IPS-18a (cell line): ENCODE measurements around the gene PRPF31.
A peak's percentile ranks its signal among the peaks of the same experiment; 100 is the strongest.
"Not testable (repeated sequence)": the region's sequence is repeated elsewhere in the genome, so short reads cannot be mapped to it uniquely, and the experiment has no call there.

ENCODE experiments used
- H3K27ac ChIP-seq: one replicate; pipeline ENCODE4 v1.5.1; 2013; ENCODE audit warnings: low read length
- H3K27me3 ChIP-seq: one replicate; pipeline ENCODE4 v1.6.1; 2013; ENCODE audit warnings: mild to moderate bottlenecking, low read length; ENCODE audit not compliant: control insufficient read depth, insufficient read depth
- H3K36me3 ChIP-seq: one replicate; pipeline ENCODE4 v1.6.1; 2013; ENCODE audit warnings: low read depth, low read length; ENCODE audit not compliant: control insufficient read depth
- H3K4me1 ChIP-seq: one replicate; pipeline ENCODE4 v1.6.1; 2013; ENCODE audit warnings: low read depth, low read length; ENCODE audit not compliant: control insufficient read depth
- H3K4me3 ChIP-seq: one replicate; pipeline ENCODE4 v1.5.1; 2013; ENCODE audit warnings: low read length
- H3K9ac ChIP-seq: one replicate; pipeline ENCODE4 v1.6.1; 2013; ENCODE audit warnings: mild to moderate bottlenecking, low read length, moderate library complexity
- H3K9me3 ChIP-seq: one replicate; pipeline ENCODE4 v1.6.1; 2013; ENCODE audit warnings: low read depth, low read length; ENCODE audit not compliant: control insufficient read depth

Gene PRPF31, protein sequence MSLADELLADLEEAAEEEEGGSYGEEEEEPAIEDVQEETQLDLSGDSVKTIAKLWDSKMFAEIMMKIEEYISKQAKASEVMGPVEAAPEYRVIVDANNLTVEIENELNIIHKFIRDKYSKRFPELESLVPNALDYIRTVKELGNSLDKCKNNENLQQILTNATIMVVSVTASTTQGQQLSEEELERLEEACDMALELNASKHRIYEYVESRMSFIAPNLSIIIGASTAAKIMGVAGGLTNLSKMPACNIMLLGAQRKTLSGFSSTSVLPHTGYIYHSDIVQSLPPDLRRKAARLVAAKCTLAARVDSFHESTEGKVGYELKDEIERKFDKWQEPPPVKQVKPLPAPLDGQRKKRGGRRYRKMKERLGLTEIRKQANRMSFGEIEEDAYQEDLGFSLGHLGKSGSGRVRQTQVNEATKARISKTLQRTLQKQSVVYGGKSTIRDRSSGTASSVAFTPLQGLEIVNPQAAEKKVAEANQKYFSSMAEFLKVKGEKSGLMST

DNA sequence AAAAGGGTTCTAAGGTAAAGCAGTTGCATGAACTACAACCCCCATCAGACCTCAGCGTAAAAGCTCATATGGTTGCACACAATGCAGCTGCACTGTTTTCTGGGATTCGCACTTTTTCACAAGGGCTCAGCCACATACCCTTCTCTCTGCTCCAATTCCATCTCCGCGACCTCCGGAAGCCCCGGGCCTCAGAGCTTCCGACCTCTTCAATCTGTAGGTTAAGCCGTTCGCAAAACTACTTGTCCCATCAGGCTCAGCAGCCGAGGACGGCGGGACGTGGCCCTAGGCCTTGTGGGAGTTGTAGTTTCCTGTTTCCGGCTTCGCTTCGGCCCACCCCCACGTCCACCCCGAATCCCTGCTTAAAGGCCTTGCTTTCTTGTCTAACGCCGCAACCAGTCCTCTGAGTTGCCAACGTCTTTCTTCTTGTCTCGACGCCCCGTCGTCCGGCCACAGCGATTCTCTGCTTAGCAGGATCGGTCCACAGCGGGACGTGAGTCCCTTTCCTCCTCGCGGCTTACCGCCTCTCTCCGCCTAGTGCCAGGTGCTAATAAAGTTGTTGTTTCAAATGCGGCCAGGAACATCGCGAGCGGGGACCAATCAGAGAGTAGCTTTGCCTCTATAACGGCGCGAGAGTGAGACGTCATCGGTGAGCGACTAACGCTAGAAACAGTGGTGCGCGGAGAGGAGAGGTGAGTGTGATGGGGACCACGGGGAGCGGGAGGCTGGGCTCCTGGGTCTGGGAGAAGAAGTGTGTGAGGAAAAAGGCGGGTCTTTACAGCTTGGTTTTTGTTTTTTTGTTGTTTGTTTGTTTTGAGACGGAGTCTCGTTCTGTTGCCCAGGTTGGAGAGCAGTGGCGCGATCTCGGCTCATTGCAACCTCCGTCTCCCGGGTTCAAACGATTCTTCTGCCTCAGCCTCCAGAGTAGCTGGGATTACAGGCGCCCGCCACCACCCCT lies at the start of gene PRPF31, which contains the start of gene TFPT:
TSS of gene PRPF31 (plus strand) at position 646 of the 955 bp plus-strand sequence. CDS start 2,525 bp downstream, outside the sequence.
TSS of gene TFPT (minus strand) at position 549 of the 955 bp plus-strand sequence. CDS start at position 161, 388 bp downstream.
- Histone ChIP-seq H3K27me3 (no peaks in the 10 kb centered on the region), H3K27ac (peak within 1 kb of the TSS; percentile 83), H3K36me3 (peaks cover 26% of the 10 kb centered on the region), H3K4me3 (peak within 1 kb of the TSS; percentile 81), H3K9me3 (no peaks in the 10 kb centered on the region), H3K9ac (peak within 1 kb of the TSS; percentile 80), H3K4me1 (no peaks in the 10 kb centered on the region)

DNA sequence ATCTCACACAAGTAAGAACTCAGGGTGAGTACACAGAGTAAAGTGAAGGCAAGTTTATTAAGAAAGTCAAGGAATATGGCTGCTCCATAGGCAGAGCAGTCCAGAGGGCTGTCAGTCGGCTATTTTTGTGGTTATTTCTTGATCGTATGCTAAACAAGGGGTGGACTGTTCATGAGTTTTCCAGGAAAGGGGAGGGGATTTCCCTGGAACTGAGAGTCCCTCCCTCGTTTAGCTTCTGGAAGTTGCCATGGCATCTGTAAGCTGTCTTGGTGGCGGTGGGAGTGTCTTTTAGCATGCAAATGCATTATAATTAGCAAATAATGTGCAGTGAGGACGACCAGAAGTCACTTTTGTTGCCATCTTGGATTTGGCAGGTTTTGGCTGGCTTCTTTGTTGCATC lies 46.1 kb upstream of the PRPF31 start:
- no peaks in the 10 kb centered on the region for H3K36me3 ChIP-seq
- H3K4me3 ChIP-seq: no peak overlapping the region
- H3K4me1 ChIP-seq: no peaks in the 10 kb centered on the region

DNA sequence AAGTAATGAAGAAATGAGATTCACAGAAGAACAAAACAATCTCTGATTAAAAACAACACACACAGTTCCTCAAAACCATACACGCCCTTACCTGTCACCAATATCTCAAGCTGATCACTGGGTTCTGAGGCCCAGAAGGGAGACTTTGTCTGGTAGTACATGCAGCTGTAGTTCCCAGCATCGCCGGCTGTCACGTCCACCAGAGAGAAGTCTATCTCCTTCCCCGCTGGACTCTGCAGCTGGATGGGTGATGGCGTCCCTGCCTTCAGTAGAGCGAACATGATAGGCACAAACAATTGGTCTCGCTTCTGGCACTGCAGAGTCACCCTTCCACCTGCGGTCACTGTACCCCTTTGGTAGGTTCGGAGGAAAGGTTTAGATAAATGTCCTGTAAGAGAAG lies 41.7 kb upstream of the PRPF31 start:
- Histone ChIP-seq H3K27ac (no peak overlapping the region), H3K9ac (no peak overlapping the region), H3K4me3 (no peak overlapping the region), H3K36me3 (no peaks in the 10 kb centered on the region), H3K4me1 (no peaks in the 10 kb centered on the region), H3K27me3 (no peaks in the 10 kb centered on the region), H3K9me3 (no peaks in the 10 kb centered on the region)

More for the DNA sequence above, 46.1 kb upstream of the PRPF31 start:
- no peak overlapping the region for H3K27ac ChIP-seq
- H3K9me3 ChIP-seq: no peaks in the 10 kb centered on the region
- no peak overlapping the region for H3K9ac ChIP-seq
- H3K27me3 ChIP-seq: no peaks in the 10 kb centered on the region

DNA sequence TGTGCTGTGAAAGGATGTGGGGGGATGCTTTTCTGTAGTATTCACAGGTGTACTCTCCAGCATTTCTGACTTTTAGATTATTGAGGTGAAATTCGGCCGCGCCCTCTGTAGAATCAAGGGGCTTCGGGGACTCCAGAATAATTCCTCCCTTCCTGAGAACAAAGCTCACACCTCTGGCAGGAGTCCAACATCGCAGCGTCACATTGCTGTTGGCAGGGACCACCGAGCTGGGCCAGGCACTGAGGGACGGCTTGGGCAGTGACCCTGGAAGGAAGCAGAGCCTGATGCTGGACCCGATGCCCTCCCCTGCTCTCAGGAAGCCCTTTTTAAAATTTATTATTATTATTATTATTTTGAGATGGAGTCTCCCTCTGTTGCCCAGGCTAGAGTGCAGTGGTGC lies 40.7 kb upstream of the PRPF31 start:
- H3K4me1 ChIP-seq: no peaks in the 10 kb centered on the region
- no peak overlapping the region for H3K27ac ChIP-seq
- H3K9me3 ChIP-seq: no peaks in the 10 kb centered on the region
- H3K9ac ChIP-seq: no peak overlapping the region
- no peaks in the 10 kb centered on the region for H3K27me3 ChIP-seq
- no peaks in the 10 kb centered on the region for H3K36me3 ChIP-seq
- H3K4me3 ChIP-seq: no peak overlapping the region

DNA sequence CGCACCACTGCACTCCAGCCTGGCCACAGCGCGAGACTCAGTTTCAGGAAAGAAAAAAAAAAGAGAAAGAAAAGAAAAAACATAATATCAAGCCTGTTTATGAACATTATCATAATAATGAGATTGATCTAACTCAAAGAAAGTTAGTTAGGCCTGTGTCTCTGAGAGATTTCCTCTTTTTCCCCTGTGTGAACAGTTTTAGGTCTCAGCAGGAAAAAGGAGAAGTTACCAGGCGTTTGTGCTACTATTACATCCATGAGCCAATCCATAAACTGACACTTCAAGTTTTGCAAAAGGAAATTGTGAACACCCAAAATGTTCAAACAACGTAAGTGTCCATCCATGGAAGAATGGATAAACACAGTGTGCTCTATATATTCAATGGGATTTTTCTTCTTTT lies 38.2 kb upstream of the PRPF31 start:
- H3K4me1 ChIP-seq: no peaks in the 10 kb centered on the region
- H3K36me3 ChIP-seq: no peaks in the 10 kb centered on the region
- no peak overlapping the region for H3K27ac ChIP-seq
- H3K27me3 ChIP-seq: no peaks in the 10 kb centered on the region
- H3K9me3 ChIP-seq: no peaks in the 10 kb centered on the region
- no peak overlapping the region for H3K4me3 ChIP-seq
- no peak overlapping the region for H3K9ac ChIP-seq

DNA sequence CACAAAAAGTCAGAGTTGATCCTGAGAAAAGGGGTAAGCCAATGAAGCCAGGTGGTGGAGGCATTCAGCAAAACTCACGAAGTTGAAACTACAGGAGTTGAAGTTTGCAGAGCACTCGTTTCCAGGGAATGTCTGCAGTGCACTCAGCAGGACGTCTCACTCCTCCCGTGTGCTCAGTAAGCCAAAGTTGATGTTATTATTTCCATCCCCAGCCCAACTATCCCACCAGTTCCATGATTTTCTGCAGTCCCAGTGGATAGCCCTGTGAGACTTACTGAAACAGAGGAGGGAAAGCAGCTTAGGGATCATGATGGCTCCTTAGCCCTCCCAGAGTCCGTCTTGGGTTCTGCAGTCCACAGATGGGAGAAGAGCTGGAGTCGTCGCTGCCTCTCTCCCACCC lies 34.5 kb upstream of the PRPF31 start, which contains the start of gene TARM1:
TSS of gene TARM1 (minus strand) at position 334 of the 400 bp plus-strand sequence. CDS start at position 309, 25 bp downstream.
- Histone ChIP-seq H3K27ac (no peak within 1 kb of the TSS), H3K9me3 (no peaks in the 10 kb centered on the region), H3K4me3 (no peak within 1 kb of the TSS), H3K9ac (no peak within 1 kb of the TSS), H3K27me3 (no peaks in the 10 kb centered on the region), H3K4me1 (no peaks in the 10 kb centered on the region), H3K36me3 (no peaks in the 10 kb centered on the region)

DNA sequence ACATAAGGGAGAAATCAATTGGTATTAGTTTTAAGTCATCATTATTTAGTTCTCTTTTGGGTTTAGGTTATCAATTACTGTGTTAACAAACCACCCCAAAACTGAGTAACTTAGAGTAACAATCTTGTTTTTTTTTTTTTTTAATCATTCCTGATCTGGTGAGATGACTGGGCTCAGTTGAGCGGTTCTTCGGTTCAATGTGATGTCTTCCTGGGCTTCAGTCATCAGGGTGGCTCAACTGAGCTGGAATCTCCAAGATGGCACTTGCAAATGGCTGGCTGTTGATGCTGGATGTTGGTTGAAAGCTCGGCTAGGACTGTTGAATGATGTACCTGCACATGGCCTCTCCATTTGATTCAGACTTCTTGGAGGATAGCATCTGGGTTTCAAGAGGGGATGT lies 31.1 kb upstream of the PRPF31 start:
- Histone ChIP-seq H3K4me3 (no peak overlapping the region), H3K27ac (no peak overlapping the region), H3K9me3 (no peaks in the 10 kb centered on the region), H3K36me3 (no peaks in the 10 kb centered on the region), H3K4me1 (no peaks in the 10 kb centered on the region), H3K27me3 (no peaks in the 10 kb centered on the region), H3K9ac (no peak overlapping the region)

DNA sequence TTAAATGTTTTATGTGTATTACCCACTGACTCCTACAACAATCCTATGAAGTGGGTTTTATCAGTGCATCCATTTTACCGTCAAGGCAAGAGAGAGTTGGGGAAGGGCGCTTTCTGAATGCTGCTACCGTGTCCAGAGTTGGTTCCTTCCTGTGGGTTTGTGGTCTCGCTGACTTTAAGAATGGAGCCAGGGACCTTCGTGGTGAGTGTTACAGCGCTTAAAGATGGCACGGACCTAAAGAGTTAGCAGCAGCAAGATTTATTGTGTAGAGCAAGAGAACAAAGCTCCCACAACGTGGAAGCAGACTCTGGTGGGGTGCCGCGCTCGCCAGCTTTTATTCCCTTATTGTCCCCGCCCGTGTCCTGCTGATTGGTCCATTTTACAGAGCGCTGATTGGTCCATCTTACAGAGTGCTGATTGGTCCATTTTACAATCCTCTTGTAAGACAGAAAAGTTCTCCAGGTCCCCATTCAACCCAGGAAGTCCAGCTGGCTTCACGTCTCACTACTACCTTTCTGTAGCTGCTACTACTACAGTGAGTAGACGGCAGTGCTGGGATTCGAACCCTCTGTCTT lies 21.0 kb upstream of the PRPF31 start:
- H3K9ac ChIP-seq: no peak overlapping the region
- no peak overlapping the region for H3K4me3 ChIP-seq
- H3K27ac ChIP-seq: no peak overlapping the region
- H3K9me3 ChIP-seq: no peaks in the 10 kb centered on the region
- H3K27me3 ChIP-seq: peaks cover 29% of the 10 kb centered on the region
- H3K36me3 ChIP-seq: no peaks in the 10 kb centered on the region
- H3K4me1 ChIP-seq: peaks cover 8% of the 10 kb centered on the region

DNA sequence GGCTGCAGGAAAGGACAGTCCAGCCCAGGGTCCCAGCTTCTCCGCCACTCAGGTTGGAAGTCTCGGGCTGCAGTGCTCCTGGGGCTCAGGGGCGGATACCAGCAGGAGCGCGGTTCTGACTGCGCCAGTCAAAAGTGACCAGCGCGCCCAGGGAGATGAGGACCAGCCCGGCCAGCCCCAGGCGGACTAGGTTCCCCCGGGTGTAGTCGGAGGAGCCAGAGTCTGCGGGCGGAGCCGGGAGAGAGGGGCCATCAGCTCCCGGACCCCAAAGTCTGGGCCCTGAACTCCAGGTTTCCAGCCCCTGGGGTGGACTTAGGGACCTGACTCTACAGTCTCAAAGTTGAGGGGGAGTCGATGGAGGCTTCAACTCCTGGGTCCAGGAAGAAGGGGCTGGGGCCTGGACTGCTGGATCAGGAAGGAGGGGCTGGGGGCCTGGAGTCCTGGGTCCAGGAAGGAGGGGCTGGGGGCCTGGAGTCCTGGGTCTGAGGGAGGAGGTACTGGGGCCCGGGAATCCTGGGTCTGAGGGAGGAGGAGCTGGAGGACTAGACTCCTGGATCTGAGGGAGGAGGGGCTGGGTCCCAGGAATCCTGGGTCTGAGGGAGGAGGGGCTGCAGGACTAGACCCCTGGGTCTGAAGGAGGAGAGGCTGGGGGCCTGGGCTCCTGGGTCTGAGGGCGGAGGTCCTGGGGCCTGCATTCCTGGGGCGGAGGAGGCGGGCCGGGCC lies 20.3 kb upstream of the PRPF31 start:
- peaks cover 29% of the 10 kb centered on the region for H3K27me3 ChIP-seq
- H3K36me3 ChIP-seq: no peaks in the 10 kb centered on the region
- H3K4me1 ChIP-seq: peaks cover 8% of the 10 kb centered on the region
- H3K9me3 ChIP-seq: no peaks in the 10 kb centered on the region
- peak overlapping the region; percentile 59 for H3K4me3 ChIP-seq
- H3K27ac ChIP-seq: no peak overlapping the region
- H3K9ac ChIP-seq: no peak overlapping the region

DNA sequence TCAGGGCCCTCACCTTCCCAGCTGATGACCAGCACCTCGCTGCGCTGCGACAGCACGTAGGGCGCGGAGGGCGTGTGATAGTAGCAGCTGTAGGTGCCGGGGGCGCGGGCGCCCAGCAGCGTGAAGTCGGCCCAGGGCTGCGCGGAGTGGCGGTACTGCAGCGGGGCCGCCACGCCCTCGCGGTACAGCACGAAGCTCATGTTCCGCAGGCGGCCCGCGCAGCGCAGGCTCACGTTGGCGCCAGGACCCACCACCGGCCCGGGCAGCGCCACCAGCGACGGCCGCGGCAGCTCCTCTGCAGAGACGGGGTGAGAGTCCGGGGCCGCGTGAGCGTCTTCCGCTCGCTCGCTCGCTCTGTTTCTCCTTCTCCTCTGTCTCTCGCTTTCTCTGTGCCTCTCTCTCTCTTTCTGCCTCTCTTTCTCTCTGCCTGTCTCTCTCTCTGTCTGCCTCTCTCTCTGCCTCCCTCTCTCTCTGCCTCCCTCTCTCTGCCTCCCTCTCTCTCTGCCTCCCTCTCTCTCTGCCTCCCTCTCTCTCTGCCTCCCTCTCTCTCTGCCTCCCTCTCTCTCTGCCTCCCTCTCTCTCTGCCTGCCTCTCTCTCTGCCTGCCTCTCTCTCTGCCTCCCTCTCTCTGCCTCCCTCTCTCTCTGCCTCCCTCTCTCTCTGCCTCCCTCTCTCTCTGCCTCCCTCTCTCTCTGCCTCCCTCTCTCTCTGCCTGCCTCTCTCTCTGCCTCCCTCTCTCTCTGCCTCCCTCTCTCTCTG lies 19.5 kb upstream of the PRPF31 start:
- H3K27ac ChIP-seq, H3K9me3 ChIP-seq, H3K9ac ChIP-seq, H3K36me3 ChIP-seq, H3K4me1 ChIP-seq: not testable (repeated sequence)
- Histone ChIP-seq H3K27me3 (peaks cover 29% of the 10 kb centered on the region), H3K4me3 (peak overlapping the region; percentile 59)
